ENCODE measurements around the gene VPS35L.
"Not testable (repeated sequence)": the region's sequence is repeated elsewhere in the genome, so short reads cannot be mapped to it uniquely, and the experiment has no call there.

VPS35L gene

GRCh38 chr16:19542138-19542821 is 13.2 kb upstream of the VPS35L start:
- DNase-seq, result no peak

- DNase-seq, result not testable (repeated sequence)
Observed at GRCh38 chr16:19543278-19543996, 12.1 kb upstream of the VPS35L start.

GRCh38 chr16:19548144-19548543 is 7.4 kb upstream of the VPS35L start:
- DNase-seq, result no peak

- DNase-seq, result no peak
Observed at GRCh38 chr16:19549673-19550072, 5.8 kb upstream of the VPS35L start.

DNA sequence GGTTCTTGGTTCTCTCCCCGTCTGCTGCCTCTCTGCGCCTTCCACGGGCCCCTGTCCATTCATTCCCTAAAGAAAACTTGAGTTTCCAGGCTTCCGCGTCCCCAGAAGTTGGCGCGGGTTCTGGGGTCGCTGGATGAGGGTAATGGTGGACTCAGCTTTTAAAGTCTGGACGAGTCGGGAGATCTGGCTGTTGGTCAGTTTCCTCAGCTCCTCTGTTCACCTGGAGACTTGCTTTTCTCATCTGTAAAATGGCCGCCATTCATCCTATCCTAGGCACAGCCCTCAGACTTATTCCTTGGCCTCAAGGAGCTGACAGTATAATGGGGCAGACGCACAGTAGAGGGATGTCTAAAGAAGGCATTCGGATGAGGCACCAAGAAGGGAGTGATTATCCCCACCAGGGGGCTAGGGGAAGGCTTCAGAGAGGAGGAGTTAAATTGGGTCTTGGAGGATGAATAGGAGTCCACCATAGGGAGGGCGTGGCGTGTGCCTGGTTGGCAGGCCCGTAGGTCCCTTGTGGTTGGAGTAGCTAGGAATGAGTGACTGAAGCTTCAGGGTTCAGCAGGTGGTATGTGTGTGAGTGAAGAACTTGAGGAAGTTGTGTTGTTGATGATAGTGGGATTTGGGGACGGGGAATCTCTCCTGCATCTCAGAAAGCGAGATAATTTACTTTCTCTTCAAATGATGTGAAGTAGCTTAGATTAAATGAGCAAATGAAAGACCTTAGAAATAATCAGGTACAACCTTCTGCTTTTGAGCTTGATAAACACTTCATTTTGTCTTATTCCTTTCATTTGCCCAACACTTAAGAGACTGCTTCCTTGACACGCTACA is 652 bp downstream of the VPS35L start:
- peak; percentile 34 for DNase-seq

- peak; percentile 71 for DNase-seq
Observed at GRCh38 chr16:19559242-19559910, 3.9 kb downstream of the VPS35L start.

- DNase-seq, result no peak
Observed at GRCh38 chr16:19560078-19560477, 4.6 kb downstream of the VPS35L start.

GRCh38 chr16:19563377-19563776 is 7.9 kb downstream of the VPS35L start:
- DNase-seq, result no peak

DNA sequence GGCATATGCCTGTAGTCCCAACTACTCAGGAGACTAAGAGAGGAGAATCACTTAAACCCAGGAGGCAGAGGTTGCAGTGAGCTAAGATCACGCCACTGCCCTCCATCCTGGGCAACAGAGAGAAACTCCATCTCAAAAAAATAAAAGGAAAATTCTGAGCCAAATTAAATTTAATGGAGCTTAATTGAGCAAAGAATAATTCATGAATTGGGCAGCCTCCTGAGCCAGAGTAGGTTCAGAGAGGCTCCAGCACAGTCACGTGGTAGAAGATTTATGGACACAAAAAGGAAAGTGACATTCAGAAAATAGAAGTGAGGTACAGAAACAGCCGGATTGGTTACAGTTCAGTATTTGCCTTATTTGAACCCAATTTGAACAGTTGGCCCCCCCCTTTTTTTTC is 10.9 kb downstream of the VPS35L start:
- DNase-seq, result no peak

DNA sequence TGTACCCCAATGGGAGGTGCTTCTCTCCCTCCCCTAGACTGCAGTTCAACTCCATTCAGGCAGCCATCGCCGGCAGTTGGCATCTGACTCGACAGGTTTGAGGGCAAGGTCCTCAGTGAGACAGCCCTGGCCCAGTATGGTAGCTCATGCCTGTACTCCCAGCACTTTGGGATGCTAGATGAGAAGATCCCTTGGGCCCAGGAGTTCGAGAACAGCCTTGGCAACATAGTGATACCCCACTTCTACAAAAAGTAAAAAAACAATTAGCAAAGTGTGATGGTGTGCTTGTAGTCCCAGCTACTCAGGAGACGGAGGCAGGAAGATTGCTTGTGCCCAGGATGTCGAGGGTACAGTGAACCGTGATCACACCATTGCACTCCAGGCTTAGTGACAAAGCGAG is 12.1 kb downstream of the VPS35L start:
- DNase-seq, result no peak

DNA sequence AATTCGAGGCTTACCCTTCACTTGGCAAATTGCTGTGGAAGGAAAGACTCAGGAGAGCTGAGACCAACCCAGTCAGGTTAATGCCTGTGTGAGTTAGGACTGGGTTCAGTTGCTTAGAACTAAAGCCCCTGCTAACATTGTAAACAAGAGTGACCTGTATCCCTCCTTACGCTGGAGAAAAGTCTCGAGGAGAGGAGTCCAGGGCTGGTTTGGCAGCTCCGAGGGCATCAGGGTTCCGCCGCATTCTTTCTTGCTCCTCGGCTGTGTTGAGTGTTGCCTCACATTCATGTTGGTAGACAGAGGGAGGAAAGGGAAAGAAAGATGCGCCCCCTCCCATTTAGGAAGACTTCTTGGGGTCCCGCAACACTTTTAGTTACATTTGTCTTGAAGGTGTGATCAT is 18.5 kb downstream of the VPS35L start:
- no peak for DNase-seq

- no peak for DNase-seq
Observed at GRCh38 chr16:19574615-19575014, 19.1 kb downstream of the VPS35L start.

DNA sequence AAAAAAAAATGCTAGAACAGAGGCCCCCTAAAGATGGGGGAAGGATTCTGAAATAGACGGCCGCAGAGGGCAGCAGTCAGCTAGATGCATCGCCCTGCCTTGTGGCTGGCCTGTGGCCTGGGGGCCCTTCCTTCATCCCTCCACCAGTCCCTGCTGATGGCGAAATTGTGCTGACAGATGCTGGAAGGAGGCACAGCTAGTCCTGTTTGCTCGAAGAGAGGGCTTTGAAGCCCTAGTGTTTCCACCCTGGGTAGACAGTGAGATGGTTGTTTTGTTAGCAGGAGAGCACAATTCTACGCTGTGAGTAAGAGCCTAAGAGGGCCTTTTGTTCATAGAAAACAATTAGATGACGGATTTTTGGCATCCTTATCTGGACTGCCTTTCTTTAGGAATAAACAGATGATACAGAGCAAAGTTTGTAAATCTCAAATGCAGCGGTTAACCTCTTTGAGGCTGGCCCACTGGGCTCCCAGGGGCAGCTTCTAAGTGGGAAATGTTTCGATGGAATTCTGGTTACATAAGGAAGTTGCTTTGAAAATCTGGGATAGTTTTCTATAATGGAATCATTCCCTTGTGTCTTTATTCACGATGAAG is 23.0 kb downstream of the VPS35L start:
- no peak for DNase-seq

GRCh38 chr16:19582050-19582831 is 26.7 kb downstream of the VPS35L start:
- DNase-seq, result no peak

DNA sequence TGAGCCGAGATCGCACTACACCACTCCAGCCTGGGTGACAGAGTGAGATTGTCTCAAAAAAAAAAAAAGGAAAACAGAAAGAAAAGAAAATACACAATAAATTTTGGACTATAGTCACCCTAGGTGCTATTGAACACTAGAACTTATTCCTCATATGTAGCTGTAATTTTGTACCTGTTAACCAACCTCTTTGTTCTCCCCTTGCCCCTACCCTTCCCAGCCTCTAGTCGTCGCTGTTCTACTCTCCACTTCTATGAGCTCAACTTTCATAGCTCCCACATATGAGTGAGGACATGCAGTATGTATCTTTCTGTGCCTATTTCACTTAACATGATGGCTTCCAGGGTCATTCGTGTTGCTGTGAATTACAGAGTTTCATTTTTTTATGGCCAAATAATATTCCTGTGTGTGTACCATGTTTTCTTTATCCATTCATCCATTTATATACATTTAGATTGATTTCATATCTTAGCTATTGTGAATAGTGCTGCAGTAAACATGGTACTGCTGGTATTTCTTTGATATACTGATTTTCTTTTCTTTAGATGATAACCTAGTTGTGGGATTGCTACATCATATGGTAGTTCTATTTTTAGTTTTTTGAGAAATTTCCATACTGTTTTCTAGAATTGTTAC is 28.3 kb downstream of the VPS35L start:
- peak; percentile 55 for DNase-seq

- no peak for DNase-seq
Observed at GRCh38 chr16:19588661-19589060, 33.2 kb downstream of the VPS35L start.

- no peak for DNase-seq
Observed at GRCh38 chr16:19589106-19589505, 33.6 kb downstream of the VPS35L start.

DNA sequence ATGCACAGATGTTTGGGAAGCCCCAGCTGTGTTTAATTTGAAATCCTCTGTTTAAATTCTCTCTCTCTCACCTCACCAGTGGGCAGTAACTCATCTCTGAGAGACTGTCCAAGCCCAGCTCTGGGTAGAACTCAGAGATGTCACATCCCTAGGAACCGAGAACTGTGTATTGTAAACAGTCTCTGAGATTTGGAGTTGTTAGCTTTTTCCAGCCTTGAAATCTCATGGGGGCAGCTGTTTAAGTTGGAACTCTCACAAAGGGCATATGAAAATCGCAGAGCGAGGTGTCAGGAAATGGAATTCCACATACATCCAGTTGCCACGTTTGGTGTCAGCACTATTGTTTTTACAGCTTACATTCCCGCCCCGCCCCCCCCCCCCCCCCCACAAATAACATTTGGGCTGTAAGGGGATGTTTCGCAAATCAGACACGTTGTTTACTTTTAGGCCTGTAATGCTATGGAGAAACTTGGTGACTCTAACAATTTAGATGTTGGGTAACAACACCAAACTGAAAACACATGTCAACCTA is 34.3 kb downstream of the VPS35L start:
- no peak for DNase-seq

GRCh38 chr16:19595043-19595767 is 39.7 kb downstream of the VPS35L start:
- DNase-seq, result no peak

GRCh38 chr16:19598805-19599510 is 43.5 kb downstream of the VPS35L start:
- no peak for DNase-seq
